A549 (cell line): Measurements from ENCODE around the gene NREP. TPM values are rescaled to one million over a fixed set of nuclear protein-coding genes. Genes with fewer than 3 reads are reported as not detected.

Source experiments
- ATAC-seq, 2 experiments: fragments of 200-7000 bp in 1 of 2; fragments of >200 bp in 1 of 2; cut with Nextera tagmentation in 1 of 2; cut with Tn5 transposase in 1 of 2; 3 replicates each; pipeline versions ENCODE4 v1.8.0 to v1.9.1; 2018 to 2020; ENCODE audit warnings: mild to moderate bottlenecking in 1 of 2, moderate library complexity in 1 of 2
- CTCF ChIA-PET: fragments of 300-600 bp; sonication (Branson Sonifier 250); formaldehyde crosslinking; extraction: SDS; loops from one replicate; lab custom pipeline; 2021; ENCODE audit warnings: antibody characterized with exemption, inconsistent platforms; lab: Yijun Ruan, JAX
- POLR2A ChIA-PET: fragments of 350-600 bp; formaldehyde crosslinking; extraction: SDS; loops from one replicate; lab custom pipeline; 2021; ENCODE audit warnings: antibody characterized with exemption, inconsistent platforms; lab: Yijun Ruan, JAX
- DNase-seq, 2 experiments: peaks; one replicate each; pipeline versions ENCODE4 v3.0.0 to v3.0.0-alpha.2; 2011 to 2016; ENCODE audit warnings: low read depth in 1 of 2, low spot score in 1 of 2
- FAIRE-seq: peaks from 2 replicates; lab custom pipeline; 2011; peaks lifted over from hg19 to GRCh38; lab: Jason Lieb, UNC
- H3K27ac ChIP-seq, 2 experiments: fragments of >200 bp; sonication (Bioruptor Twin); formaldehyde crosslinking; 3 replicates each; pipeline ENCODE4 v1.5.1; 2016 to 2017
- H3K4me1 ChIP-seq: fragments of >200 bp; sonication (Bioruptor Twin); formaldehyde crosslinking; 3 replicates; pipeline ENCODE4 v1.6.1; 2016
- H3K4me2 ChIP-seq: fragments of >200 bp; sonication (Bioruptor Twin); formaldehyde crosslinking; 3 replicates; pipeline ENCODE4 v1.6.1; 2016
- H3K4me3 ChIP-seq: fragments of >200 bp; sonication (Bioruptor Twin); formaldehyde crosslinking; 3 replicates; pipeline ENCODE4 v1.5.1; 2016
- H3K9me3 ChIP-seq: fragments of >200 bp; sonication (Bioruptor Twin); formaldehyde crosslinking; 3 replicates; pipeline ENCODE4 v1.6.1; 2016
- BCL3 ChIP-seq: fragments of >200 bp; sonication (Bioruptor Twin); formaldehyde crosslinking; IDR thresholded peaks from 3 replicates; pipeline ENCODE4 v1.6.1; 2016
- CBX8 ChIP-seq: fragments of 200-600 bp; sonication (generic); IDR thresholded peaks from 2 replicates; pipeline ENCODE4 v1.6.1; 2016
- CEBPB ChIP-seq, 2 experiments: fragments of >200 bp in 1 of 2; sonication (Bioruptor Twin) in 1 of 2; formaldehyde crosslinking in 1 of 2; IDR thresholded peaks; 2 replicates each; pipeline ENCODE4 v1.6.1; 2012 to 2016
- CHD2 ChIP-seq: fragments of 150-350 bp; IDR thresholded peaks from 2 replicates; pipeline ENCODE4 v1.6.1; 2014; ENCODE audit warnings: low read length; ENCODE audit not compliant: partially characterized antibody
- CTCF ChIP-seq: fragments of >200 bp; sonication (Bioruptor Twin); formaldehyde crosslinking; IDR thresholded peaks from 3 replicates; pipeline ENCODE4 v1.5.1; 2016
- EHMT2 ChIP-seq: fragments of 200-600 bp; sonication (generic); IDR thresholded peaks from 2 replicates; pipeline ENCODE4 v1.6.1; 2016; ENCODE audit warnings: antibody characterized with exemption, low read depth, mild to moderate bottlenecking, moderate library complexity
- HDAC2 ChIP-seq: fragments of 200-600 bp; sonication (generic); IDR thresholded peaks from 2 replicates; pipeline ENCODE4 v1.6.1; 2016
- HES2 ChIP-seq: fragments of >200 bp; sonication (Bioruptor Twin); formaldehyde crosslinking; IDR thresholded peaks from 2 replicates; pipeline ENCODE4 v1.6.1; 2016
- HEYL ChIP-seq: fragments of 250-450 bp; sonication (Bioruptor Pico); IDR thresholded peaks from 2 replicates; pipeline ENCODE4 v1.8.0; 2021; ENCODE audit warnings: mild to moderate bottlenecking, moderate library complexity
- HMGXB4 ChIP-seq: fragments of 250-450 bp; sonication (Bioruptor Pico); IDR thresholded peaks from 2 replicates; pipeline ENCODE4 v1.5.0; 2021; ENCODE audit warnings: mild to moderate bottlenecking, moderate library complexity, borderline replicate concordance
- JUNB ChIP-seq: fragments of >200 bp; sonication (Bioruptor Twin); formaldehyde crosslinking; IDR thresholded peaks from 2 replicates; pipeline ENCODE4 v1.6.1; 2016
- KDM1A ChIP-seq: fragments of 200-600 bp; sonication (generic); IDR thresholded peaks from 2 replicates; pipeline ENCODE4 v1.6.1; 2016; ENCODE audit warnings: low read depth, mild to moderate bottlenecking
- MAX ChIP-seq: IDR thresholded peaks from 2 replicates; pipeline ENCODE4 v1.6.1; 2012
- MAZ ChIP-seq: fragments of 150-350 bp; IDR thresholded peaks from 2 replicates; pipeline ENCODE4 v1.6.1; 2014; ENCODE audit warnings: antibody characterized with exemption, low read depth, low read length, borderline replicate concordance
- PHF8 ChIP-seq: fragments of 200-600 bp; sonication (generic); IDR thresholded peaks from 2 replicates; pipeline ENCODE4 v1.6.1; 2016; ENCODE audit warnings: low read depth, mild to moderate bottlenecking, antibody characterized with exemption, moderate library complexity, borderline replicate concordance
- REST ChIP-seq: fragments of 200-600 bp; sonication (generic); IDR thresholded peaks from 2 replicates; pipeline ENCODE4 v1.6.1; 2016; ENCODE audit warnings: antibody characterized with exemption, mild to moderate bottlenecking, moderate library complexity
- TFCP2L1 ChIP-seq: fragments of 250-450 bp; sonication (Bioruptor Pico); IDR thresholded peaks from 2 replicates; pipeline ENCODE4 v1.5.0; 2021; ENCODE audit warnings: mild to moderate bottlenecking
- USF2 ChIP-seq: fragments of 450-650 bp; IDR thresholded peaks from 2 replicates; pipeline ENCODE4 v1.6.1; 2014; ENCODE audit warnings: antibody characterized with exemption
- ZC3H11A ChIP-seq: fragments of 450-650 bp; IDR thresholded peaks from 2 replicates; pipeline ENCODE4 v1.6.1; 2014; ENCODE audit warnings: antibody characterized with exemption, mild to moderate bottlenecking
- WGBS: methylation state at CpG from one replicate; pipeline ENCODE4 v1.1.6; 2017; ENCODE audit errors: missing lambda C conversion rate; 5-methylcytosine and 5-hydroxymethylcytosine counted together
- polyA plus RNA-seq, 4 experiments: library from polyadenylated mRNA; depleted of rRNA in 3 of 4; stranded (reverse); fragments of >200 nt; fragmentation: RNase III in 1 of 4; extraction: RNeasy Plus Mini Kit Qiagen cat#74134 plus additional on column Dnase treatment in 1 of 4; gene quantifications; 2 replicates in 3 of 4; 3 replicates in 1 of 4; pipeline ENCODE4 v1.2.3, GENCODE V29; 2011 to 2017

NREP gene
- polyA plus RNA-seq, 2 of the 4 experiments (the other 2 are of a cell fraction), result 8.7 to 28.1 TPM

GRCh38 chr5:111691914-111692313, 65.1 kb downstream of the NREP start:
- no peak for DNase-seq
- no peak for FAIRE-seq
- Histone ChIP-seq H3K4me1 (peaks cover 11% of the 10 kb centered on the region; the same call in 2 of the 3 replicates), H3K4me3 (no peak overlapping the region), H3K27ac (no peak overlapping the region), H3K9me3 (no peaks in the 10 kb centered on the region), H3K4me2 (no peak overlapping the region)
- POLR2A ChIA-PET, result no interaction called here
- CTCF ChIA-PET, result interaction anchor here (0.6 kb wide), 1 partner anchor 254 kb away, joined by 3 read pairs; no protein-coding TSS in a partner anchor
- WGBS, result 50% methylated on average over 2 of the region's 2 CpGs
- ATAC-seq, result no peak
- TF ChIP-seq JUNB, result no peak
- no peak for TF ChIP-seq USF2
- TF ChIP-seq HMGXB4 (CRISPR knock-in tag), result no peak
- TF ChIP-seq KDM1A, result no peak
- TF ChIP-seq PHF8, result no peak
- no peak for TF ChIP-seq HDAC2
- no peak for TF ChIP-seq REST
- TF ChIP-seq MAX, result no peak
- TF ChIP-seq EHMT2, result no peak
- no peak for TF ChIP-seq TFCP2L1 (CRISPR knock-in tag)
- no peak for TF ChIP-seq MAZ
- TF ChIP-seq BCL3, result no peak
- no peak for TF ChIP-seq CHD2
- no peak for TF ChIP-seq HEYL (CRISPR knock-in tag)
- TF ChIP-seq CEBPB (IDR thresholded peaks at IDR 0.05), result no peak
- TF ChIP-seq ZC3H11A, result no peak

- Histone ChIP-seq H3K27ac (no peak overlapping the region), H3K9me3 (no peaks in the 10 kb centered on the region), H3K4me1 (peaks cover 11% of the 10 kb centered on the region; the same call in 2 of the 3 replicates), H3K4me3 (no peak overlapping the region), H3K4me2 (no peak overlapping the region)
- no peak for ATAC-seq
- no peak for TF ChIP-seq CBX8
- no peak for TF ChIP-seq CTCF
- no peak for TF ChIP-seq HES2
- ChIA-PET POLR2A (no interaction called here), CTCF (interaction anchor here (0.6 kb wide), 1 partner anchor 255 kb away, joined by 3 read pairs; no protein-coding TSS in a partner anchor)
- 57% methylated on average over 3 of the region's 3 CpGs for WGBS
- DNase-seq, result no peak
- FAIRE-seq, result no peak
Observed at GRCh38 chr5:111691508-111691907, 65.5 kb downstream of the NREP start.
